Upper lobe of left lung (tissue), 4 donors: ENCODE data around the gene PDE11A.

Experiments
- CTCF ChIP-seq, 6 experiments: fragments of 450-650 bp in 4 of 6; fragments of 200-600 bp in 2 of 6; sonication (generic) in 2 of 6; IDR thresholded peaks; one replicate each; pipeline ENCODE4 v1.5.1; 2016 to 2019; ENCODE audit warnings: antibody characterized with exemption in 6 of 6
- EP300 ChIP-seq, 4 donors: sonication (generic); formaldehyde crosslinking; IDR thresholded peaks; one replicate each; pipeline ENCODE4 v1.5.1; 2017; ENCODE audit warnings: antibody characterized with exemption in 4 of 4, control low read depth in 2 of 4
- POLR2A ChIP-seq, 4 donors: fragments of 450-650 bp; IDR thresholded peaks; one replicate each; pipeline ENCODE4 v1.5.1; 2016 to 2017; ENCODE audit warnings: antibody characterized with exemption in 4 of 4, mild to moderate bottlenecking in 2 of 4

- TF ChIP-seq EP300 (IDR thresholded peaks at IDR 0.05) (no peak), CTCF (IDR thresholded peaks at IDR 0.05) (no peak), POLR2A (IDR thresholded peaks at IDR 0.05) (no peak)
These were observed 27.7 kb downstream of the PDE11A start for GRCh38 chr2:178044836-178045235.
